ENCODE measurements around the gene PARL.

DNA sequence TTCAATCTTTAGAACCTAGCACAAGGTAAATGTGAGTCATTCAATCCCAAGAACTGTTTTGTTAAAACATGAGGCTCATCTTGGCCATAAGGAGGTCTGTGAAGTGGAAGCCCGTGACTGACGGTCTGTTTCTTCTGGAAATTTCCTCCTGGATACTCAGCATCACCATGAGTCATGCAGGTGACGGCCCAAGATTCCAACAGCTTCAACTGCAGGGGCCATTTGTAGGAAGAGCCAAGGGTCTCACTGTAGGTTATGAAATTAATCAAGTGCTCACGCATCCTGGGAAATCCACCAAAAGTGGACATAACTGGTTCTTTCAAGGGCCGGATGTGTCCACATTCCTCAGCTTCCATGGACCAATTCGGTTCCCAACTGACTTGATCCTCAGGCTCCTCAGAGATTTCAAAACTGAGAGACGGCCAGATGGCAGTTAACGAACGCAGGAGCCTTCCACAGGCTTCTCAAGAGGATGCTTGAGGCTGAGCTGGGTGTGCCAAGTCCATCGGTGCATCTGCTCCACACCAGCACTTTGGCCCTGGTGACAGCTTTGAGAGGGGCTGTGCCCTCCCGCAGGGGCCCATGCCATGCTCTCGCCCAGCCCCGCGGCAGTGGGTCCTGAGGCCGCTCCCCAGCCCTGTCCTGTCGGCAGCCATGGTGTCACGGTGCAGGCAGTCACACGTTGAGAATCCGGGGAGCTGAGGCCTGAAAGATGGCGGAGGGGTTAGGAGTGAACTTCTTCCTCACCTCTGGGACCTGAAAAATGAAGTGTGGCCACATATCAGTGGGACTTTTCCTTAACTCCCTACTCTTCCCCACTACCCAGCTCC, 67.8 kb downstream of the PARL start:
- TF ChIP-seq TEAD4 (IDR thresholded peaks at IDR 0.05; ENCODE audit: borderline replicate concordance, insufficient read depth) = no peak
- TF ChIP-seq CTCF (IDR thresholded peaks at IDR 0.05) = no peak
- TF ChIP-seq, protein P1, sequence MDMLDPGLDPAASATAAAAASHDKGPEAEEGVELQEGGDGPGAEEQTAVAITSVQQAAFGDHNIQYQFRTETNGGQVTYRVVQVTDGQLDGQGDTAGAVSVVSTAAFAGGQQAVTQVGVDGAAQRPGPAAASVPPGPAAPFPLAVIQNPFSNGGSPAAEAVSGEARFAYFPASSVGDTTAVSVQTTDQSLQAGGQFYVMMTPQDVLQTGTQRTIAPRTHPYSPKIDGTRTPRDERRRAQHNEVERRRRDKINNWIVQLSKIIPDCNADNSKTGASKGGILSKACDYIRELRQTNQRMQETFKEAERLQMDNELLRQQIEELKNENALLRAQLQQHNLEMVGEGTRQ (IDR thresholded peaks at IDR 0.05; ENCODE audit: borderline replicate concordance, low read depth, low read length) = no peak
- no peak for TF ChIP-seq TAF1 (IDR thresholded peaks at IDR 0.05; ENCODE audit: borderline replicate concordance, low read depth, low read length)
- no peak for TF ChIP-seq YY1 (IDR thresholded peaks at IDR 0.05; ENCODE audit: low read depth)
- TF ChIP-seq RAD21 (IDR thresholded peaks at IDR 0.05; ENCODE audit: low read length) = no peak
- no peak for TF ChIP-seq GATA2 (CRISPR knock-in tag; IDR thresholded peaks at IDR 0.05)
- TF ChIP-seq IRF3 (IDR thresholded peaks at IDR 0.05; ENCODE audit: low read depth, low read length) = no peak
- TF ChIP-seq RCOR1 (IDR thresholded peaks at IDR 0.05; ENCODE audit: low read length) = no peak
- no peak for TF ChIP-seq SIN3A (IDR thresholded peaks at IDR 0.05; ENCODE audit: borderline replicate concordance, low read depth, low read length)

Data from SK-N-SH (cell line).